A673 (cell line): Measurements from ENCODE around the gene KDM8. TPM values are rescaled to one million over a fixed set of nuclear protein-coding genes. Genes with fewer than 3 reads are reported as not detected.
A peak's percentile ranks its signal among the peaks of the same experiment; 100 is the strongest.

Source experiments
- BruUV-seq: library from RNA; stranded (reverse); fragments of 400-500 nt; replicated peaks from 2 replicates; lab custom pipeline; 2021; lab: Mats Ljungman, UMichigan
- CTCF ChIA-PET: fragments of 300-600 bp; sonication (Branson Sonifier 250); formaldehyde crosslinking; loops from one replicate; lab custom pipeline; 2022; ENCODE audit warnings: antibody characterized with exemption; lab: Charles Lee
- POLR2A ChIA-PET: fragments of 300-600 bp; sonication (Branson Sonifier 250); formaldehyde crosslinking; loops from one replicate; lab custom pipeline; 2022; ENCODE audit warnings: antibody characterized with exemption; ENCODE audit not compliant: low non-redundant PET; lab: Charles Lee
- DNase-seq: peaks from one replicate; pipeline ENCODE4 v3.0.0-alpha.2; 2015; ENCODE audit warnings: low spot score
- H3K27ac ChIP-seq: fragments of 200-600 bp; sonication (generic); 2 replicates; pipeline ENCODE4 v1.5.1; 2016; ENCODE audit warnings: mixed run types, low read depth, mild to moderate bottlenecking, mixed read lengths, antibody characterized with exemption, low read length; ENCODE audit not compliant: poor library complexity, severe bottlenecking
- H3K27me3 ChIP-seq: fragments of 200-600 bp; sonication (generic); replicated peaks from 2 replicates; pipeline ENCODE4 v1.6.1; 2017; ENCODE audit warnings: mixed run types, low read depth, mild to moderate bottlenecking, mixed read lengths, antibody characterized with exemption, low read length; ENCODE audit not compliant: insufficient read depth, poor library complexity
- H3K36me3 ChIP-seq: fragments of 200-600 bp; sonication (generic); 2 replicates; pipeline ENCODE4 v1.6.1; 2016; ENCODE audit warnings: mixed run types, mild to moderate bottlenecking, mixed read lengths, antibody characterized with exemption, low read length; ENCODE audit not compliant: insufficient read depth, poor library complexity, severe bottlenecking
- H3K4me1 ChIP-seq: fragments of 200-600 bp; sonication (generic); 2 replicates; pipeline ENCODE4 v1.6.1; 2017; ENCODE audit warnings: mixed run types, mild to moderate bottlenecking, mixed read lengths, antibody characterized with exemption, low read length; ENCODE audit not compliant: insufficient read depth, poor library complexity, severe bottlenecking
- H3K4me3 ChIP-seq: fragments of 200-600 bp; sonication (generic); 2 replicates; pipeline ENCODE4 v1.5.1; 2016; ENCODE audit warnings: low read depth, mixed run types, mild to moderate bottlenecking, mixed read lengths, low read length; ENCODE audit not compliant: poor library complexity, severe bottlenecking
- H3K9me3 ChIP-seq: fragments of 200-600 bp; sonication (generic); 2 replicates; pipeline ENCODE4 v1.6.1; 2016; ENCODE audit warnings: mixed run types, low read depth, mild to moderate bottlenecking, mixed read lengths, antibody characterized with exemption, low read length; ENCODE audit not compliant: poor library complexity, severe bottlenecking
- EZH2 ChIP-seq: fragments of 200-600 bp; sonication (generic); IDR thresholded peaks from 2 replicates; pipeline ENCODE4 v1.6.1; 2017; ENCODE audit warnings: borderline replicate concordance, low read depth, mild to moderate bottlenecking, mixed read lengths, antibody characterized with exemption, low read length; ENCODE audit not compliant: poor library complexity, severe bottlenecking
- intact Hi-C: fragments of 100-400 bp; cut with micrococcal nuclease; formaldehyde crosslinking; loops from one replicate; pipeline ENCODE4 v1.10.0; 2022; ENCODE audit not compliant: unreplicated experiment
- total RNA-seq: library from RNA; stranded (reverse); gene quantifications from 2 replicates; pipeline ENCODE4 v1.2.3, GENCODE V29; 2021
- TF ChIP-seq, protein P1 (sequence below): fragments of 300-800, 200-600 bp; sonication (generic); conservative IDR thresholded peaks from 2 replicates; pipeline ENCODE4 v1.5.1; 2017; ENCODE audit warnings: low read depth, mild to moderate bottlenecking, antibody characterized with exemption, low read length, moderate library complexity, mixed read lengths

Gene KDM8
- total RNA-seq, 1 experiment from 2014 or later: 8.8 TPM

GRCh38 chr16:27197004-27197403 is 6.3 kb upstream of the KDM8 start:
- no peaks in the 10 kb centered on the region for H3K27me3 ChIP-seq
- H3K4me1 ChIP-seq: peaks cover 23% of the 10 kb centered on the region
- POLR2A ChIA-PET: no interaction called here
- no TSS peak for BruUV-seq
- H3K9me3 ChIP-seq: no peaks in the 10 kb centered on the region
- no peak for DNase-seq
- H3K4me3 ChIP-seq: no peak overlapping the region
- TF ChIP-seq EZH2: no peak
- TF ChIP-seq, protein P1, sequence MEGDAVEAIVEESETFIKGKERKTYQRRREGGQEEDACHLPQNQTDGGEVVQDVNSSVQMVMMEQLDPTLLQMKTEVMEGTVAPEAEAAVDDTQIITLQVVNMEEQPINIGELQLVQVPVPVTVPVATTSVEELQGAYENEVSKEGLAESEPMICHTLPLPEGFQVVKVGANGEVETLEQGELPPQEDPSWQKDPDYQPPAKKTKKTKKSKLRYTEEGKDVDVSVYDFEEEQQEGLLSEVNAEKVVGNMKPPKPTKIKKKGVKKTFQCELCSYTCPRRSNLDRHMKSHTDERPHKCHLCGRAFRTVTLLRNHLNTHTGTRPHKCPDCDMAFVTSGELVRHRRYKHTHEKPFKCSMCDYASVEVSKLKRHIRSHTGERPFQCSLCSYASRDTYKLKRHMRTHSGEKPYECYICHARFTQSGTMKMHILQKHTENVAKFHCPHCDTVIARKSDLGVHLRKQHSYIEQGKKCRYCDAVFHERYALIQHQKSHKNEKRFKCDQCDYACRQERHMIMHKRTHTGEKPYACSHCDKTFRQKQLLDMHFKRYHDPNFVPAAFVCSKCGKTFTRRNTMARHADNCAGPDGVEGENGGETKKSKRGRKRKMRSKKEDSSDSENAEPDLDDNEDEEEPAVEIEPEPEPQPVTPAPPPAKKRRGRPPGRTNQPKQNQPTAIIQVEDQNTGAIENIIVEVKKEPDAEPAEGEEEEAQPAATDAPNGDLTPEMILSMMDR: no peak
- CTCF ChIA-PET: no interaction called here
- H3K27ac ChIP-seq: no peak overlapping the region
- intact Hi-C loops: no loop called here
- H3K36me3 ChIP-seq: no peaks in the 10 kb centered on the region

GRCh38 chr16:27198451-27199234 is 4.7 kb upstream of the KDM8 start:
- CTCF ChIA-PET: no interaction called here
- intact Hi-C loops: no loop called here
- no TSS peak for BruUV-seq
- no peak overlapping the region for H3K4me3 ChIP-seq
- peaks cover 29% of the 10 kb centered on the region for H3K4me1 ChIP-seq
- peak; percentile 76 for DNase-seq
- H3K27me3 ChIP-seq: no peaks in the 10 kb centered on the region
- H3K36me3 ChIP-seq: no peaks in the 10 kb centered on the region
- TF ChIP-seq EZH2: no peak
- TF ChIP-seq, protein P1: no peak
- no peaks in the 10 kb centered on the region for H3K9me3 ChIP-seq
- peak overlapping the region; percentile 57 for H3K27ac ChIP-seq
- POLR2A ChIA-PET: no interaction called here

DNA sequence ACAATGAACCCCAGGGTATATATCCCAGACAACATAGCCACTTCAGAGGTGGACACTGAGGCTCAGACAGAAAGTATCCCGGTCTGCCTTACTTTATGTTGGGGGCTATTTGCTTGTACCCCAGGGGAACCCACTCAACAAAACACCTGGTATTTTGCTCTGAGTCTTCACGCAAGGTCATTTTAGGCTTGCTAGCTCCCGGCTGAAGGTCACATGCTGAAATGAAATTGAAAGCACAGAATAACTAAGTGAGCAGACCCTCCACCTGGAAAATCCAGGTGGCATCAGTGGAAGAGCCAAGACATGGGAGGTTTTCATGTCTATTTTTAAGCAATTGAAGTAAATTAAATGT is 4.1 kb upstream of the KDM8 start:
- TSS peak; percentile 69 for BruUV-seq
- H3K36me3 ChIP-seq: no peaks in the 10 kb centered on the region
- ChIA-PET POLR2A (no interaction called here), CTCF (no interaction called here)
- H3K4me3 ChIP-seq: no peak overlapping the region
- peak overlapping the region; percentile 57 for H3K27ac ChIP-seq
- no peaks in the 10 kb centered on the region for H3K27me3 ChIP-seq
- no peaks in the 10 kb centered on the region for H3K9me3 ChIP-seq
- intact Hi-C loops: no loop called here
- no peak for DNase-seq
- TF ChIP-seq, protein P1: no peak
- TF ChIP-seq EZH2: no peak
- peaks cover 29% of the 10 kb centered on the region for H3K4me1 ChIP-seq
